HG03378 (cell line): ENCODE data around the gene CDKN1C.

Experiments
- ATAC-seq: cut with Tn5 transposase; IDR thresholded peaks from one replicate; pipeline ENCODE4 v1.9.1; 2021; ENCODE audit warnings: mild to moderate bottlenecking, moderate library complexity; ENCODE audit not compliant: unreplicated experiment

The CDKN1C gene

DNA sequence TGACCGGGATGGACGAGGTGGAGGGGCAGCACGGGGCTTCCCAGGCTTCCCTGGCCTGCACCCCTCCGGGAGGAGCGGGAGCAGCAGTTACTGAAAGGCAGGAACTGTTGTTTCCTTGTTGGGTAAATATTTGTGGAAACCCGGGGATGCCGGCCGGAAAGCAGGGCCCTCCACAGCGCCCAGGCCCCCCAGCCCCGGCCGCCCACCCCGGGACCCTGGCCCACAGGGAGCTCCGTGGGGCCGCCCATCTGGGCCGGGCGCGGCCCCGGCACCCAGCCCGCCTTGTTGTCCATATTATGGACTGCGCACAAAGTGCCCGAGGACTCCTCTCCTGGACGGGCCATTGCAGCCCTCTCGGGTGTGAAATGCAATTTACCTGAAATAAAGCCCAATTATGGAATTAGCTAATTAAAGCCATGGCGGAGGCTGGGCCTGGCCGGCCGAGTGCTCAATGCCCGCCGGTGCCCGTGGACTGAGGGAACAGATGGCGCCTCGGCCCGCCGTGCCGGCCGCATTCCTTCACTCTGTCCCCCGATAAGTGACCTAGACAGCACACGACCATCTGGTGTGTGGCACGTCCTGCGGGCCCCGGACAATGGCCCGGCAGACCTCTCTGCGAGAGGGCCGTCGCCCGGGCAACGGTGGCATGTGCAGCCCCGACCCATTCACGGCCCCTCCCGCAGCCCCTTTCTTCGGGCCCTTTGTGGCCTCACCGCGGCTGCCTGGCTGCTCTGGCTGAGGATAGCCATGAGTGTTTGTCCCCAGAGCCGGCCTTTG lies 35.4 kb downstream of the CDKN1C start:
- ATAC-seq: no peak

DNA sequence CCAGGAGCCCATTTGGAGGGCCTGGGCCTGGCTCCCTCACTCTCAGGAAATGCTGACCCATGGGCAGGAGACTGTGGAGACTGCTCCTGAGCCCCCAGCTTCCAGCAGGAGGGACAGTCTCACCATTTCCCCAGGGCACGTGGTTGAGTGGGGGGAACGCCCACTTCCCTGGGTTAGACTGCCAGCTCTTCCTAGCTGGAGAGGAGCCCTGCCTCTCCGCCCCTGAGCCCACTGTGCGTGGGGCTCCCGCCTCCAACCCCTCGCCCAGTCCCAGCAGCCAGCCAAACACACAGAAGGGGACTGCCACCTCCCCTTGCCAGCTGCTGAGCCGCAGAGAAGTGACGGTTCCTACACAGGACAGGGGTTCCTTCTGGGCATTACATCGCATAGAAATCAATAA lies 37.1 kb downstream of the CDKN1C start:
- no peak for ATAC-seq

DNA sequence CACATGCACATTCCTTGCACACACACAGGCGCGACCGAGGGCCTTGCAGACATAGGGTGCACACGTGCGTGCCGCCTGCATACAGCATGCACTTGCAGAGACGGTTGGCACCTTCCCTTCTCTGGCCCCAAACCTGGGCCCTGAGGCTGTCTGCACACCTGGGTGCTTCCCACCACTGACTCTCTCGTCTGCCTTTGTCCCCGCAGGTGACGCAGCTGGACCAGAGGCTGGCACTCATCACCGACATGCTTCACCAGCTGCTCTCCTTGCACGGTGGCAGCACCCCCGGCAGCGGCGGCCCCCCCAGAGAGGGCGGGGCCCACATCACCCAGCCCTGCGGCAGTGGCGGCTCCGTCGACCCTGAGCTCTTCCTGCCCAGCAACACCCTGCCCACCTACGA lies 38.0 kb downstream of the CDKN1C start:
- ATAC-seq: no peak

DNA sequence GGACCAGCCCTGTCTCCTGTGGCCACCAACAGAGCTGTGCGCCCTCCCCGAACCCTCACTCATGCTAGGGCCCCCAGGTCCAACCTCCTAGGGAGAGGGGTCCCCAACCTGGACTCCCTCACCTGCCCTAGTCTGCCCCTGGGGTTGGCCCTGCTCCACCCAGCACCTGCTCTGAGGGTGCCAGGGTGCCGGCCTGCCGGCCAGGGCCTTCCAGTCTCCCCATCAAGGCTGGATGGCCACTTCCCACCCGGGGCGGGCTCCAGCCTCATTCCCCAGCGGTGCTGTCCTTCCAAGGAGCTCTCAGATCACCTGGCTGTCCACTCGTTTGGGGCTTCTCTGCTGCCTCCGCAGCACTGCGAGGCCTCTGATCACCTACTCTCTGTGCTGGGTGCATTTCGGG lies 39.1 kb downstream of the CDKN1C start:
- ATAC-seq: no peak

DNA sequence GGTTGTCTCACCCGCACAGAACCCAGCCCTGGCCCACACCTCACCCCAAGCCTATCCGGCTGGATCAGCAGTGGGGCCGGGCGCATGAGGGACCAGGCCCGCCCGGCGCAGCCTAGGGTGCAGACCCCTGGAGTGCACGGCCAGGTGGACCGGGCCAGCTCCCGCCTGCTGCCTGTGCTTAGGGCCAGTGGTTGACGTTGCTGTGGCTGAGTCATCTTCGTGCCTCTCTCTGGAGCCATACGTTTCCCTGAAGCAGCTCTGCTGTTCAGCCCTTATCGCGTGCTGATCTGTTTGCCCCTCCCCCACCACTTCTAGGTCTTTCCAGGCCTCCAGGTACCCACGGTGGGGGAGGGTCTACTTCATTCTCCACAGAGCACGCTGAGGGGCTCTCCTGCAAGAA lies 39.5 kb downstream of the CDKN1C start:
- ATAC-seq: no peak

DNA sequence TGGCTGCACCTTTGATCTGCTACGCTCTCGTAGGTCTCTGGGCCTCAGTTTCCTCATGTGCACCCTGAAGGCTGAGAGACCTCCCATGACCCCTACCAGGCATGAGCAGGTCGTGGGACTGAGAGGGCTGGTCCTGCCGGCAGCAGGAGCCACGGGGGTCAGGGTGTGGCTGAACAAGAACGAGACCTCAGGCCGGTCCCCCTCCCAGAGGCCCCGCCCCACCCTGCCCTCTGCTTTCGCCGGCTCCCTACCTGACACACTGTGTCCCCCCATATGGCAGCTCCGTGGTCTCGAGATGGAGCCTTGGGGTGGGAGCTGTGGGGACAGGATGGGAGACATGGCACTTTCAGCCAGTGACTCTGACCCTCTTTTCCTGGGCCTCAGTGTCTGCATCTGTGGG lies 40.6 kb downstream of the CDKN1C start:
- no peak for ATAC-seq

DNA sequence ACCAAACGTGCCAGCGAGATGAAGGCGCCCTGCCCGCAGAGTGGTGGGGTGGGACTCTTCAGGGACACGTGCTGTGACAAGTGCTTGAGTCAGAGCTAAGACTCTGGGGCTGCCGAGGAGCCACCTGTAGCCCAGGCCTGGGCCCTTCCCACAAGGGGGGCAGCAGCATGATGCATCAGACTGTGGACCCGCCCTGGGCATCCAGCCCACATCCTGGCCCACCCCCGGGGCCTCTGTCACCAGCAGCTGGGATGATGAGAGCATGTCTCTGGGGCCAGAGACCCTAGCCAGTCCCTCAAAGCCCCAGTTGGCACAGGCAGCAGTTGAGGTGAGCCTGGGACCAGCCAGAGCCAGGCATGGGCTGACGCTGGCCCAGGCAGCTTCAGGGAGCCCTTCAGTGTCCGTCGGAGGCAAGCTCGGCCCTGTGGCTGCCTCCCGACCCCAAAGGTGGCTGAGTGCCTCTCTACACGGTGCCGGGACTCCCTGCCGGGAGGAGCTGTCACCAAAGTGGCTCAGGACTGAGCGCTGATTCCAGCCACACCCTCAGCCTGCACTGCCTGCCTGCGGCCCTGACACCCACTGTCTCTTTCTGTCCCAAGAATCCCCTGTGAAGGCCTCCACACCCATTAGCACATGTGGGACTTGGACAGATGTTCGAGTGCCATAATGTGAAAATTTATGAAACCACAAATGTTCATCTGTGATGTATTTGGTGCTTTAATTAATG lies 41.3 kb downstream of the CDKN1C start:
- no peak for ATAC-seq

DNA sequence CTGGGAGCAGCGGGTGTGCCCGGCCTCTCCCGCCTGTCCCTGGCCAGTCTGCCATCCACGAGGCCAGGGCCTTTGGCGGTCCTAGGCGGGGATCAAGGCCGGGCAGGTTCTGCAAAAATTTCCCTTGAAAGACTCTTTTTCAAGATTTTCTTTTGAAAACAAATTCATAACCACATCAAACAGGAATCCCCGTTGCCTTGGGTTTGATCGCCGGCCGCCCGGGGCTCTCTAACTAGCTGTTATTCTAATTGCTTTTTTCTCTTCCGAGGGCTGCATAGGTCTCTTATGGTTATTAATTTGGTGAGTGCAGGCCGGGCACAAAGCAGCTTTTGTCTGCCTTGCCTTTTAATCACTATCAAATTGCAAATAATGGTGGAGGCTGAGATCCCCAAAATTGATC lies 42.0 kb downstream of the CDKN1C start:
- ATAC-seq: no peak

DNA sequence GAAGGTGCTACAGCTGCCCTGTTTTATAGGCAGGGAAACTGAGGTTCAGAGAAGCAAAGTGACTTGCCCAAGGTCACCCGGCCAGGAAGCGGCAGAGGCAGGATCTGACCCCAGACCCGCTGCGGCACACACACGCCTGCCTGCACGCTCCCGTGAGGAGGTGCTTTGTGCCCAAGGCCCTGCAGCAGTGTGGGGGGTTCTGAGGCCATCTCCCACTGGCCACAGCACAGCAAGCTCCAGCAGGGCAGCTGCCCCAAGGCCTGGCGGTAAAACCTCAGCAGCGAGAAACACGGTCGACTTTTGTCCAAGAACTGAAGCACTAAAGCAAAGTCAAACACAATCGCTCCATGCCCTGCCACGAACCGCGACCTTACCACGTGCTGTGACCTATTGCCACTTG lies 42.7 kb downstream of the CDKN1C start:
- no peak for ATAC-seq

DNA sequence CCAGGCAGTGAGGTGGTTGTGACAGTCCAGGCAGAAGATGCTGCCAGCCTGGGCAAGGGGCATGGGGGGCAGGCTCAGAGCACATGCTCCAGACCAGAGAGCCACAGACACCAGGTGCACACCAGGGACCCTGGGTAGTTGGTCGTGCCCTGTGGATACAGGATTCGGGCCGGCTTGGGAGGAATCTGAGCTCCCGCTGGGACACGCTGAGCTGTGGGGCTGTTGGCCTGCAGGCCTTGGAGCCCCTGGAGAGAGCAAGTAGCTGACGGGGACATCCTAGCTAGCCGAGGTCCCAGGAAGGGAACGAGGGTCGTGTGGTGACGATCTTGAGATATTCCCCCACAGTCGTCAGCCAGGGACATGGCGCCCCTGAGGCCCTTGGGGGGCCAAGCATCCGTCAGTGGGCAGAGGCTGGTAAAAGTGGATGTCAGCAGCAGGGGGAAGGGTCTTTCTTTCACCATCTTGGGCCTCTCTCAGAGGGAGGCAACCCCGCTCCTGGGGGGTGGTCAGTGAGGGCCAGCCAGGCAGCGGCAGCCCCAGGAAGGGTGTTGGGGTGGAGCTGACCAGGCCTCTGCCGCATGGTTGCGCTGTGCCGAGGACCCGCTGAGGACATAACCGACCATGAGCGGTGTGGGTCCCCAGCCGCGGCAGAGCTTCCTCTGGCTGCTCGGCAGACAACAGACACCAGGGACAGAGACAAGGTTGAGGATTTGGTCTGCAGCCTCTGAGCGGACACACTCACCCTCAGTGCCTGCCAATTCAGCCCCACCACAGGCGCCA lies 44.0 kb downstream of the CDKN1C start:
- no peak for ATAC-seq

DNA sequence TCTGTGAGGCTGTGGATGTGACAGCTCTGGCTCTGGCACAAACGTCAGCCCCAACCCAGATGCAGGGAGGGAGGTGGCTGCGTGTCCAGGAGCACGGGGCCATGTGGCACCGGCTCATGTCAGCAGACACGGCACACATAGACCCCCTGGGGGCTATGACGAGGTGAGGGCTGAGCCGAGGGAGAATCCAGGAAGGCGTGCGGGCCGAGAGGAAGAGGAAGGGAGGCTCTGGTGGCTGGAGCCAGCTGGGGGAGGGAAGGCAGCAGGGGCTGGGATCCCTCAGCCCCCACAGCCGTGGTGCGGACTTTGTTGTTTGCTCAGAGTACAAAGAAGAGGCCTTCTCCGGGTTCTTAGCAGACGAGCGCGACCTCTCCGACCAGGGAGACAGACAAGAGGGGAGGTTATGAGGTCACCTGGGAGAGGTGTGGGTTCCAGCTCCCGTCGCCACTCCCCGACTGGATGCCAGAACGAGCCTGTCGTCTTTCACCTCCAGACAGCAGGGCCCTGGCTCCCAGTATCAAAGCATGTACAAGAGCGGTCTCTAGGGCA lies 46.1 kb downstream of the CDKN1C start:
- ATAC-seq: no peak

DNA sequence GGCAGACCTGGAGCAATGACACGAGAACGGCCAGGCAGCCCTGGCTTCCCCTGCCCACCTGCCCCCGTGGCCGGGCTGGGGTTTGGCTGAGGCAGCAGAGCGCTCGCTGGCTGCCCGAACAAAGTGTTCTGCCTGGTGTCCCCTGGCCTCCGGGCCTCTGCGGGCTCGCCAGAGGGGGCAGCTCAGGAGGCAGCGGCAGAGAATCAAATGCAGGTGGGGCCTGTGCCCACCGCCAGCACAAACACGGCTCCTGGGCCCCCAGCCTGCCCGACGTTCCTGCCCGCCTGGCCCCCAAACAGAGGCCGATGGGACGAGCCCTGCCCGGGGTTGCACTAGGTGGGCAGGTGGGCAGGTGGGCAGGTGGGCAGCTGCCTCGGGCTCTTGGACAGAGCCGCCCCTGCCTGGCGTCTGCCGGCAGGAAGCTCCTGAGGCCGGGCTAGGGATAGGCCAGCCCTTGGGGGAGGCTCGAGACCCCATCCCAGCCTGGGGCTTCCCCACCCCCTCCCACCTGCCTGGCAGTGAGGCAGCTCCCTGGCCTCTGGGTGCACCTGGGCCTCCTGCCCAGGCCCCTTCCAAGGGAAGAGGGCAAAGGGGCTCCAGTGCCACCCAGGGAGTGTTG lies 46.8 kb downstream of the CDKN1C start:
- ATAC-seq: no peak

DNA sequence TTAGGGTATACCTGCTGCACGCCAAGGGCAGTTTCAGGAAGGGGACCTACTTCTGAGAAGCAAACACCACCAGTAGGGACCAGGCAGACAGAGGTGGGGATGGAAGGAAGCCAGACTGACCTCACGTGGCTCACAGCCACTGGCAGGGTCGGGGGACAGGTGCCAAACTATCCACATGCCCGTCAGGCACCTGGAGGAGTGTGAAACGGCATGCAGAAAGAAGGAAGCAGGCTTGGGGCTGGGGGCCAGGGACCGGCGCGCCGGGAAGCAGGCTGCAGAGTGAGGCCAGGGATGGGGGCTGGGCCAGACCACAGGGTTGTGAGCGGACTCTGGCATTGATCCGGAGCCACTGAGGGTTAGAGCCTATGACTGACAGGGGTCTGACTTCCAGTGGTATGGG lies 47.5 kb downstream of the CDKN1C start:
- no peak for ATAC-seq

DNA sequence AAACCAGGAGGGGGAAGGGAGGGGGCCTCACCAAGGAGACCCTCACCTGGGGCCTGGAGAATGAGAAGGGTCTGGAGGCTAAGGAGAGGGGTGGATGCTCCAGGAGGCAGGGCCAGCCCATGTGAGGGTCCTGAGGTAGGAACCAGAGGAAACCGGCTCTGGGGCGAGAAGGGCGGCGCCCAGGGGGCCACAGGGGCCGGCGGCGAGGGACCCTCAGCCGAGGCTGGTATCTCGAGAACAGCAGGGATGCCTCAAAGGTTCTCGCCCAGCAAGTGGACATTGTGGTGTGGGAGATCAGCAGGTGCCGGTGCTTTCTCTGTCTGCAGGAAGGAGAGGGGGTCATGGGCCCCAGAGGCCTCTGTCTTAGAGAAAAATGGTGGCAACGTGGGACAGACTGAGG lies 47.9 kb downstream of the CDKN1C start:
- no peak for ATAC-seq

DNA sequence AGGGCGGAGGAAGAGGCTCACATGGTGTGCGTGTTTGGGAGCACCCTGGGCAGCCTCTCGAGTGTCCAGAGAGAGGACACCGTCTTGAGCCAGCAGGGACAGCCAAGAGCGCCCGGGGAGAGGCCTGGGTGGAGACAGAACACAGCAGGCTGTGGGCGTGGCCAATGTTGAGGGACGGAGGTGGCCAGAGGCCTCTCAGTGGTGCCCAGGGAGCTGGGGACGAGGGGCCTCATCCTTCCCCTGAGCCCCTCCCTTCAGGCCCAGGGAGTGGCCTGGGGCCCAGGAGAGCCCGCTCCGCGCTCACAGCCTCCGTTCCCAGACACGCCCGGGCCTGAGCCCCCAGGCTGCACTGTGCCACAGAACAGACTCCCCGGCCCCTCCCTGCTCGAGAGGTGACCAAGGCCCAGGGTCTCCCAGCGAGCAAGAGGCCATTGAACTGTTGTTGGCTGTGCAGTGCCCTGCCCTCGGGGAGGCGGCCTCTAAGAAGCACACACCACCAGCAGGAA lies 48.4 kb downstream of the CDKN1C start:
- ATAC-seq: no peak

DNA sequence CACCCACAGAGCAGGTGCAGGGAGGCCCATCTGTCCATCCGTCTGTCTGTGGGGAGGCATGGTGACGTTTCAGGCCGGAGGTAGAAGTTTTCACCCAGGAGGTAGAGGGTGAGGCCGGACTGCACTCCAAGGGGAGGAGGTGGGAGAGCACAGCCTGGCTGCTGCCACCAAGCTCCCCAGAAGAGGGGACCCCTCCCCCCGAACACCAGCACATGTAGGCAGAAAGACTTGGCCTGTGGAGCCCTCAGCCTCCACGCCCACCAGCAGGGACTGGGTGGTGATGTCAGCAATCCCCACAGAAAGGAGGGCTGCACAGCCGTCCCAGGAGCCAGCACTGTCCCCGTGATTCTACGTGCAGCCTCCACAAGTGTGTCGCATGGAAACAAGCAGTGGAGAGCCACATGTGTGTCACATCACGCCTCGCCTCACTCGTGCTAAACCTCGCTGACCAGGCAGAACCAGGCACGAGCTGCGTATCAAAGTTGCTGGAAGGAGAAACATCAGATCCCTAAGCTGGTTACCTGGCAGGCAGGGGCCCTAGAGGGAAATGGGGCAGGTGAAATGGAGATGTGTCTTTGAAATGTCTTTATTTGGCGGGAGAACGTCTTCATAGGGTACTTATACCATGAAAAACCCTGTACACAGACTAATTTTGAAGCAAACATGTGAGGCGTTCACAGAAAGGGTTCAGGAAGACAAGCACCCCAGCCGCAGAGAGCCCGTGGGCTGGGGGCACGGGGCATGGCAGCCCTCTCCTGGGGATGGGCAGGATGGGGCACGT lies 49.1 kb downstream of the CDKN1C start:
- ATAC-seq: no peak

DNA sequence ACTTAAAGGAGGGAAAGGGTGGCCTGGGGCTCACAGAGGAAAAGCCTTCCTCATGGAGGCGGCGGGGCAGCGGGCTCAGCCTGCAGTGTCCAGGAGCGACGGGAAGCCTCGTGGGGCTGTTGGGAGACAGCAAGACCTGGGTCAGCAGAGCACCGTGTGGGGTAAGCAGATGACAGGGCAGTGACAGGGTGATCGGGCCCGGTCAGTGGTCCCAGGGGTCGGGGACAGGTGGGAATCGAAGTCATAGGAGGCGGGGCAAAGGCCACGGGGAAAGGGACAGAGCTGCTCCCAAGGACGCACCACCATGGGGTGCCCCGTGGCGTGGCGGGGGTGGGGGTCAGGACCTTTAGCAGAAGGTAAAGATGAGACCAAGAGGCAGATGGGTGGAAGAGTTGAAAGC lies 49.8 kb downstream of the CDKN1C start:
- ATAC-seq: no peak

DNA sequence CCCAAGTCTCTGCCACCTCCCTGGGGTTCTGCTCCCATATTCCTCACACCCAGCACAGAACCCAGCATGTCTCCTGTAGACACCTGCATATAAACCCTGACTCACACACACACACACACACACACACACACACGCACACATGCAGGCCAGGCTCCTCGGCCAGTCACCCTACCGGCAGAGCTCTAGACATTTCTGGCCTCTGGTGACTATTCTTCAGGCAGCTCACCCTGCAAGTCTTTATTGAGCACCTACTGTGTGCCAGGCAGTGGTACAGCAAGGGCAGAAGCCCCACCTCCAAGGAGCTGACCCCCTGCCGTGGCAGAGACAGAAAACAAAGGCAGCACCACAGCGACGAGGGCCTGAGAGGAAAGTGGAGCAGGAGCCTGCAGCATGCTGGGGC lies 50.3 kb downstream of the CDKN1C start:
- ATAC-seq: no peak

DNA sequence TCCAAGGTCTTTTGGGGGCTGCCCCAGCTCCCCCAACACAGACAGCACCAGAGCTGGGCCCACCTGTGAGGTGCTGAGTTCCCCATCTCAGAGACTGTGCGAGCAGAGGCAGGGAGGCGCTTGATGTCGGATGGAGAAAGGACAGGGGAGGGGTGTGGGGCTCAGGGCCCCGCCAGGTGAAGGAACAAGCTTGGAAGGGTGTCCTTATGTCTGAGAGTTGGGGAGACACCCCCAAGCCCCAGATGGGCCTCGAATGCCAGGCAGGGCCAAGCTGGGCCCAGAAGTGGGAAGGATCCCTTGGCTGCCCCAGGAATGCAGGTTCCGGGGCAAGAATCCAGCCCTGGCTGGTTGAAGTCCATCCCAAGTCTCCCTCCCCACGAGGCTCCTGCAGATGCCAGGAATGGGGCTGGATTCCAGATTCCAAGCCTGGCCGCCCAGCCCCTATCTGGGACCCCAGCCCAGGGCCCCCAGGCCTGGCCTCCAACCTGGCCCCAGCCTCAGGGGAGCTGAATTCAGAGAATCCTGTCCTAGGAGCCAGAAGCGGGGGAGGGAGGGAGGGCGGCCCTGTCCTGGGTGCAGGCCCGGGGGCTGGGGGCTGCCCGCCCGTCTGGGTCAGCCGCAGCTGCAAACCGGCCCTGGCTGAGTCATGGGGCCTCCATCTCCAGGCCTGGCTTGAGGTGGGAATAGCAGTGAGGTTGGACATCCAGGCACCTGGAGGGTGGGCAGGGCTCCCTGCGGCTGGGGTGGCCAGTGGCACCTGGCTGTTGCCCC lies 50.9 kb downstream of the CDKN1C start:
- no peak for ATAC-seq
